Neutrophil (primary cell): ENCODE data around the gene TENM4.

Source experiments
- H3K27ac ChIP-seq: fragments of 200-600 bp; sonication (generic); 2 replicates; pipeline ENCODE4 v1.5.1; 2016; ENCODE audit warnings: mild to moderate bottlenecking, moderate library complexity
- H3K27me3 ChIP-seq: fragments of 200-600 bp; sonication (generic); 2 replicates; pipeline ENCODE4 v1.6.0; 2016; ENCODE audit warnings: mild to moderate bottlenecking
- H3K36me3 ChIP-seq: fragments of 200-600 bp; sonication (generic); 2 replicates; pipeline ENCODE4 v1.5.1; 2017
- H3K4me1 ChIP-seq, 2 experiments: fragments of 200-600 bp in 1 of 2; sonication (generic) in 1 of 2; 1 replicate in 1 of 2; 2 replicates in 1 of 2; pipeline versions ENCODE4 v1.5.1 to v1.6.1; 2013 to 2016; ENCODE audit warnings: low read depth in 1 of 2, low read length in 1 of 2, mild to moderate bottlenecking in 1 of 2, moderate library complexity in 1 of 2; ENCODE audit not compliant: control insufficient read depth in 1 of 2, insufficient read depth in 1 of 2
- H3K4me3 ChIP-seq, 2 experiments: fragments of 200-600 bp in 1 of 2; sonication (generic) in 1 of 2; 1 replicate in 1 of 2; 2 replicates in 1 of 2; pipeline ENCODE4 v1.5.1; 2013 to 2016; ENCODE audit warnings: low read depth in 1 of 2, low read length in 1 of 2, mild to moderate bottlenecking in 1 of 2, moderate library complexity in 1 of 2
- H3K9me3 ChIP-seq: fragments of 200-600 bp; sonication (generic); 2 replicates; pipeline ENCODE4 v1.5.1; 2016
- TF ChIP-seq, protein P1 (sequence below): fragments of 200-600 bp; sonication (generic); IDR thresholded peaks from 2 replicates; pipeline ENCODE4 v1.5.1; 2016; ENCODE audit warnings: antibody characterized with exemption

Gene TENM4

DNA sequence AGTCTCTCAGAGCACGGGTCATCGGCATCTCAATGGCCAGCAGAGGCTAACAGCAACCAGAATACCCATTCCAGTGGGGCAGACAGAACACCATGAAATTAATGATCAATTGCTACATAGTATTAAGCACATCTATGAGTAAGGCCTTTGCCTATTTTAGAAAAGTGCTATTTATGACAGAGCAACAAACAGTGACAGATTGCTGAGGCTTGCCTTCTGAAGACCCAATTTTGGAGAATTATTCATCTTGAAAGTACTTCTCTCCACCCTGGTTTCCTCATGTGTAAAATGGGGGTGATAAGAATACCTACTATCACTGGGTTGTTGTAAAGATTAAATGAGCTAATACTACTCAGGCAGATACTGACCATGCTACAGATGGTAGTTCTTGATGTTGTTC is 232.7 kb downstream of the TENM4 start:
- Histone ChIP-seq H3K4me1 (no peaks in the 10 kb centered on the region), H3K4me3 (no peak overlapping the region), H3K36me3 (no peaks in the 10 kb centered on the region), H3K27ac (no peak overlapping the region), H3K9me3 (no peaks in the 10 kb centered on the region), H3K27me3 (no peaks in the 10 kb centered on the region)
- TF ChIP-seq, protein P1, sequence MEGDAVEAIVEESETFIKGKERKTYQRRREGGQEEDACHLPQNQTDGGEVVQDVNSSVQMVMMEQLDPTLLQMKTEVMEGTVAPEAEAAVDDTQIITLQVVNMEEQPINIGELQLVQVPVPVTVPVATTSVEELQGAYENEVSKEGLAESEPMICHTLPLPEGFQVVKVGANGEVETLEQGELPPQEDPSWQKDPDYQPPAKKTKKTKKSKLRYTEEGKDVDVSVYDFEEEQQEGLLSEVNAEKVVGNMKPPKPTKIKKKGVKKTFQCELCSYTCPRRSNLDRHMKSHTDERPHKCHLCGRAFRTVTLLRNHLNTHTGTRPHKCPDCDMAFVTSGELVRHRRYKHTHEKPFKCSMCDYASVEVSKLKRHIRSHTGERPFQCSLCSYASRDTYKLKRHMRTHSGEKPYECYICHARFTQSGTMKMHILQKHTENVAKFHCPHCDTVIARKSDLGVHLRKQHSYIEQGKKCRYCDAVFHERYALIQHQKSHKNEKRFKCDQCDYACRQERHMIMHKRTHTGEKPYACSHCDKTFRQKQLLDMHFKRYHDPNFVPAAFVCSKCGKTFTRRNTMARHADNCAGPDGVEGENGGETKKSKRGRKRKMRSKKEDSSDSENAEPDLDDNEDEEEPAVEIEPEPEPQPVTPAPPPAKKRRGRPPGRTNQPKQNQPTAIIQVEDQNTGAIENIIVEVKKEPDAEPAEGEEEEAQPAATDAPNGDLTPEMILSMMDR, result no peak

DNA sequence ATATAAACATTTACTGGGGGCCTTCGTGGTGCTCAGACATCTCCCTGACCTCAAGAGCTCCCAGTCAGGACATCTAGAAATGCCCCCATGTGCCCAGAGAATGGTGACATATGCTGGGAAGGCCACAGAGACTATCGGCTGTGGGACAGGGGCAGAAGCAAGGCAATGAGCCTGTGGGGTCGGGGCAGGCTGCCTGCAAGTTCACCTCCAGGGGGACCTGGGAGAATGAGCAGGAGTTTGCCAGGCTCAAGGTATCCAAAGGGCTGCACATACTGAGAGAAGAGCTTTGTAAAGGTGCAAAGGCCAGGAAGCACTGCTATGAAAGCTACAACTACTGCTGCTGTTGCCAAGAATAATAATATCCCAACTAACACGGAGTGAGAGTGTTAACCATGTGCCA is 233.9 kb downstream of the TENM4 start:
- Histone ChIP-seq H3K4me3 (no peak overlapping the region), H3K9me3 (no peaks in the 10 kb centered on the region)
- TF ChIP-seq, protein P1, result no peak

DNA sequence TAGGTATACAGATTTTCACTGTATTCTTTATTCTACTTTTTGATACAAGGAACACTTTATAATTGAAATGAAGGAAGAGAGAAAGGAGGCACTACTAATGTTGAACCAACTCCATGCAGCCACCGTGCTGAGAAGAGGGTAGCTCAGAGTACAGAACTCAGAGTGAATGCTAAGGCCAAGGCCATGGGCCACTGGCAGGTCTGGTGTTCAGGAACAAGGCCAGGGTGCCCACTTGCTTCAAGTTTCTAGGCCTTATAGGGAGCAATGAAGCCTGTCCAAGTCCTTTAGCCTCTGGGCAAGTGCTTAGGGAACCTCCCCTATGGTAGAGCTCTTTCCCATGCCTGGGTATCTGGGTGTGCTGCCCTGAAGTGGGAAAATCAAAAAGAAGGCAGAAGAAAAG is 235.0 kb downstream of the TENM4 start:
- Histone ChIP-seq H3K4me3 (no peak overlapping the region), H3K4me1 (no peaks in the 10 kb centered on the region), H3K27ac (no peak overlapping the region), H3K27me3 (no peaks in the 10 kb centered on the region), H3K36me3 (no peaks in the 10 kb centered on the region), H3K9me3 (no peaks in the 10 kb centered on the region)
- TF ChIP-seq, protein P1, result no peak

More for the DNA sequence above, 233.9 kb downstream of the TENM4 start:
- Histone ChIP-seq H3K27me3 (no peaks in the 10 kb centered on the region), H3K27ac (no peak overlapping the region), H3K4me1 (no peaks in the 10 kb centered on the region), H3K36me3 (no peaks in the 10 kb centered on the region)

DNA sequence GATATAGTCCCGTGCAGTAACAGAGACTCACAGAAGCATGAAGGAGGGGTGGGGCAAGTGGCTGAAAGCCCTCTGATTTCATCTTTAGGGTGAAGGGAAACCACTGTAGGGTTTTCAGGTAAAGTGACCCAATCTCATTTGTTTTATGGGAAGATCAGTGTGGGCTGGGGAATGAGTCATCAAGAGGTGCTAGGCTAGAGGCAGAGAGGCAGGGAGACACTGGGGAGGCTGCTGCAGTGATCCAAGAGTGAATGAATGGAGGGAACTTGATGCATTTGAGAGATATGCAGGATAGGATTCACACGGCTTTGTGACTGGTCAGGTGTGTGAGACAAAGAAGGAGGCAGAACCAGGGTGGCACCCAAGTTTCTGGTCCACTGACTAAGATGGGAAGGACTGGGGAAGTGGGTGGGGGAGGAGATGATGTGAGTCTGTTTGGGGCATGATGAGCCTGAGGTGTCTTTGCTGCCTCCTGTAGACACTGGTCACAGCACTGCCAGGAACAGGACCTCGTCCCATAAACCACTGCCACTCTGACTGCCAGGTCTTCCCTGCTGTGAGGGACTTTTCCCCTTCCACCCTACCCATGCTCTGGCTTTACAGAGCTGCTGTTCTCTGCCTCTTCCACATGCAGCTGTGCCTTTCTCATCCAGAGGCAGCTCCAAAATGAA is 239.0 kb downstream of the TENM4 start:
- no peak overlapping the region for H3K27ac ChIP-seq
- no peaks in the 10 kb centered on the region for H3K27me3 ChIP-seq
- no peaks in the 10 kb centered on the region for H3K4me1 ChIP-seq
- H3K9me3 ChIP-seq, result no peaks in the 10 kb centered on the region
- TF ChIP-seq, protein P1, result no peak
- no peak overlapping the region for H3K4me3 ChIP-seq
- no peaks in the 10 kb centered on the region for H3K36me3 ChIP-seq

DNA sequence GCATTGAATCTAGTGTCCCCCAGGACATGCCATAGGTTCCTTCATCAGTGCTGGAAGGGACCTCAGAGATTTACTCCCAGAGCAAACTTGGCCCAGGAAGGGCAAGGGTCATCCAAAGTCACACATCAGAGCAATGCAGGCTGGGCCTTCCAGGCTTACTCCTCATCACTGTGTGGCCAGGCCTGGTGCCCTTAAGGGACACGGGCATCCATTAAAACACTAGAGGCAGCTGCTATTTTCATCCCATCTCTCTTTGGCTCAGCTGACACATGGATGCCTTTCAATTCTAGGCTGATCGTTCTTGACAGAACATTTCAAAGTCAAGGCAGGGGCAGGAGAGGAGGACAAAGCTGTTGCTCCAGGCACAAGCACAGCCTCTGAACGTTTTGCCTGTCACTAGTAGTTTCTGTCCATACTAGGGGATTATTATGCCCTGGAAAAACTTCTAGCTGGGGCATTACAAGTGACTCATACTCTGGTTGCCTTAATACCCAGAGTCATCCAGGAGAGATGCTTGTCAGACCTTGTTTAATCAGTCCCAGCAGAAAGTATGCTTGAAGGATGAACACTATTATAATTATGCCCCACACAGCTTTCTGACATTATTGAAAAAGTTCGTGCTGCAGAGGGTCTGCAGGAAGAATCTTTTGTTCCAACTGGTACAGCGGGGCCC is 240.3 kb downstream of the TENM4 start:
- Histone ChIP-seq H3K27me3 (no peaks in the 10 kb centered on the region), H3K4me3 (no peak overlapping the region), H3K4me1 (no peaks in the 10 kb centered on the region), H3K9me3 (no peaks in the 10 kb centered on the region), H3K36me3 (no peaks in the 10 kb centered on the region), H3K27ac (no peak overlapping the region)
- TF ChIP-seq, protein P1, result no peak
